Measurements from ENCODE around the gene IL22RA2. TPM values are rescaled to one million over a fixed set of nuclear protein-coding genes. Genes with fewer than 3 reads are reported as not detected.

Gene IL22RA2
- total RNA-seq, 1 experiment from 2014 or later = not detected

DNA sequence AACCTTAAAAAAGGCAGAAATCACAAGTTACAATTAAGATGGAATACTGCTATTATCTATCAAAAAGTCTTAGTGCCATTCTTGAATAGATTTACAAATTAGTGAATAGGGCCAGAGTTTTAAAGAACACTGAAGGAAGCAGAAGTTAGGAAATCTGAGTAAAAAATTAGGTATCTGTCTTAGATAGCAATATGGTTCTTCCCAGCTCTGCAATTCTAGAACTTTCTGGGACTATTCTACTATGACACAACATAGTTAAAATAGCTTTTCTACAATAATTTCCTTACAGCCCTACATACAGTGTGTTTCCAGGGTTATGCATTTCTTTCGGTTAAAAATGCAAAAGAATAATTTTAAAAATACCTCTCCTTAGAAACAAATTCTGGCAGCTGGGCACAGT, 27.6 kb upstream of the IL22RA2 start:
- ChIA-PET CTCF (no interaction called here), POLR2A (ENCODE audit: unreplicated experiment) (no interaction called here)
- Histone ChIP-seq H3K27ac (ENCODE audit: low read length) (no peak overlapping the region), H3K9me2 (replicated peaks; ENCODE audit: low read length) (no peaks in the 10 kb centered on the region), H4K20me1 (ENCODE audit: low read length) (no peaks in the 10 kb centered on the region), H3F3A (ENCODE audit: low read length, unreplicated experiment) (no peaks in the 10 kb centered on the region), H3K36me3 (ENCODE audit: low read depth, low read length) (peaks cover 33% of the 10 kb centered on the region), H3K4me3 (ENCODE audit: low read length) (no peak overlapping the region), H3K79me2 (ENCODE audit: low read length) (no peaks in the 10 kb centered on the region), H3K4me1 (ENCODE audit: insufficient read depth, low read length) (no peaks in the 10 kb centered on the region), H3K9ac (ENCODE audit: low read length) (no peak overlapping the region), H3K27me3 (ENCODE audit: low read length) (no peaks in the 10 kb centered on the region), H3K9me3 (ENCODE audit: low read length) (no peaks in the 10 kb centered on the region), H2AFZ (ENCODE audit: low read length) (no peak overlapping the region), H3K4me2 (ENCODE audit: low read length) (no peak overlapping the region)
- no peak for ATAC-seq
- TF ChIP-seq EZH2 (IDR thresholded peaks at IDR 0.05; ENCODE audit: low read length, unreplicated experiment) (no peak), EZH2phosphoT487 (IDR thresholded peaks at IDR 0.05; ENCODE audit: borderline replicate concordance, low read length) (no peak)
- TF ChIP-seq, protein P1, sequence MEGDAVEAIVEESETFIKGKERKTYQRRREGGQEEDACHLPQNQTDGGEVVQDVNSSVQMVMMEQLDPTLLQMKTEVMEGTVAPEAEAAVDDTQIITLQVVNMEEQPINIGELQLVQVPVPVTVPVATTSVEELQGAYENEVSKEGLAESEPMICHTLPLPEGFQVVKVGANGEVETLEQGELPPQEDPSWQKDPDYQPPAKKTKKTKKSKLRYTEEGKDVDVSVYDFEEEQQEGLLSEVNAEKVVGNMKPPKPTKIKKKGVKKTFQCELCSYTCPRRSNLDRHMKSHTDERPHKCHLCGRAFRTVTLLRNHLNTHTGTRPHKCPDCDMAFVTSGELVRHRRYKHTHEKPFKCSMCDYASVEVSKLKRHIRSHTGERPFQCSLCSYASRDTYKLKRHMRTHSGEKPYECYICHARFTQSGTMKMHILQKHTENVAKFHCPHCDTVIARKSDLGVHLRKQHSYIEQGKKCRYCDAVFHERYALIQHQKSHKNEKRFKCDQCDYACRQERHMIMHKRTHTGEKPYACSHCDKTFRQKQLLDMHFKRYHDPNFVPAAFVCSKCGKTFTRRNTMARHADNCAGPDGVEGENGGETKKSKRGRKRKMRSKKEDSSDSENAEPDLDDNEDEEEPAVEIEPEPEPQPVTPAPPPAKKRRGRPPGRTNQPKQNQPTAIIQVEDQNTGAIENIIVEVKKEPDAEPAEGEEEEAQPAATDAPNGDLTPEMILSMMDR (conservative IDR thresholded peaks at IDR 0.05; ENCODE audit: low read depth, low read length) = no peak
- DNase-seq = no peak
- no TSS peak for BruUV-seq (replicated peaks)
- intact Hi-C loops (cut with micrococcal nuclease) = loop anchor here (5.0 kb wide), 1 partner anchor 354 kb away; no protein-coding TSS in a partner anchor

DNA sequence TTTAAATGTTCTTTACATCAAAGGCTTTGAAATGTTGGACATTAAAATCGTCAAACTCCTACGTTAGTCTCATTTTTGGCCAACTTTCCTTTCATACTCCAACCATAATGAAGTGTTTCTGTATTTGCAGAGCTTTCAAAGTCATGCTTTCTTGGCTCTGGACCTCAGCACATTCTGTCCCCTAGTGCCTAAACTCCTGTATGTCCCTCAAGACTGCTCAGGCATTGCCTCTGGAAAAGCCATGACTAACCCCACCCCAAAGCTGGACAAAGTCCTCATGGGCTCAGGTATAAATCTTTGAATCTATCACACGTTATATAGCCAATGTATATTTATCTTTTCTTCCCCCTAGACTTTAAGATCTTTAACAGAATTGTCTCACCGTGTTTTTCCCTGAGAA, 26.8 kb upstream of the IL22RA2 start:
- H3K9me2 ChIP-seq (replicated peaks; ENCODE audit: low read length) = no peaks in the 10 kb centered on the region
- H3K9ac ChIP-seq (ENCODE audit: low read length) = no peak overlapping the region
- H3K27me3 ChIP-seq (ENCODE audit: low read length) = no peaks in the 10 kb centered on the region
- ChIA-PET POLR2A (ENCODE audit: unreplicated experiment) (no interaction called here), CTCF (no interaction called here)
- H3K27ac ChIP-seq (ENCODE audit: low read length) = no peak overlapping the region
- H3F3A ChIP-seq (ENCODE audit: low read length, unreplicated experiment) = no peaks in the 10 kb centered on the region
- DNase-seq = no peak
- no peaks in the 10 kb centered on the region for H3K4me1 ChIP-seq (ENCODE audit: insufficient read depth, low read length)
- H3K9me3 ChIP-seq (ENCODE audit: low read length) = no peaks in the 10 kb centered on the region
- H3K36me3 ChIP-seq (ENCODE audit: low read depth, low read length) = peaks cover 25% of the 10 kb centered on the region
- no peak for TF ChIP-seq EZH2phosphoT487 (IDR thresholded peaks at IDR 0.05; ENCODE audit: borderline replicate concordance, low read length)
- TF ChIP-seq, protein P1 (conservative IDR thresholded peaks at IDR 0.05; ENCODE audit: low read depth, low read length) = no peak
- TF ChIP-seq EZH2 (IDR thresholded peaks at IDR 0.05; ENCODE audit: low read length, unreplicated experiment) = no peak
- no peak for ATAC-seq
- no TSS peak for BruUV-seq (replicated peaks)
- H3K4me2 ChIP-seq (ENCODE audit: low read length) = no peak overlapping the region
- H3K4me3 ChIP-seq (ENCODE audit: low read length) = no peak overlapping the region
- H2AFZ ChIP-seq (ENCODE audit: low read length) = no peak overlapping the region
- H4K20me1 ChIP-seq (ENCODE audit: low read length) = no peaks in the 10 kb centered on the region
- intact Hi-C loops (cut with micrococcal nuclease) = loop anchor here (5.0 kb wide), 1 partner anchor 353 kb away; no protein-coding TSS in a partner anchor
- no peaks in the 10 kb centered on the region for H3K79me2 ChIP-seq (ENCODE audit: low read length)

GRCh38 chr6:137197684-137198645, 24.5 kb upstream of the IL22RA2 start:
- intact Hi-C loops (cut with micrococcal nuclease) = no loop called here
- Histone ChIP-seq H3K36me3 (ENCODE audit: low read depth, low read length) (peaks cover 13% of the 10 kb centered on the region), H3K4me2 (ENCODE audit: low read length) (no peak overlapping the region), H2AFZ (ENCODE audit: low read length) (no peak overlapping the region), H3F3A (ENCODE audit: low read length, unreplicated experiment) (no peaks in the 10 kb centered on the region), H3K27ac (ENCODE audit: low read length) (no peak overlapping the region), H3K79me2 (ENCODE audit: low read length) (no peaks in the 10 kb centered on the region), H3K9ac (ENCODE audit: low read length) (no peak overlapping the region), H3K4me3 (ENCODE audit: low read length) (no peak overlapping the region), H3K9me2 (replicated peaks; ENCODE audit: low read length) (no peaks in the 10 kb centered on the region), H3K4me1 (ENCODE audit: insufficient read depth, low read length) (no peaks in the 10 kb centered on the region), H4K20me1 (ENCODE audit: low read length) (no peaks in the 10 kb centered on the region), H3K27me3 (ENCODE audit: low read length) (no peaks in the 10 kb centered on the region), H3K9me3 (ENCODE audit: low read length) (no peaks in the 10 kb centered on the region)
- TF ChIP-seq EZH2 (IDR thresholded peaks at IDR 0.05; ENCODE audit: low read length, unreplicated experiment) (no peak), EZH2phosphoT487 (IDR thresholded peaks at IDR 0.05; ENCODE audit: borderline replicate concordance, low read length) (no peak)
- TF ChIP-seq, protein P1 (conservative IDR thresholded peaks at IDR 0.05; ENCODE audit: low read depth, low read length) = no peak
- ATAC-seq (no peak), DNase-seq (no peak)
- BruUV-seq (replicated peaks) = no TSS peak
- ChIA-PET CTCF (no interaction called here), POLR2A (ENCODE audit: unreplicated experiment) (no interaction called here)
